GM12878 (cell line): ENCODE results near the gene IL3RA. TPM values are rescaled to one million over a fixed set of nuclear protein-coding genes. Genes with fewer than 3 reads are reported as not detected.
A peak's percentile ranks its signal among the peaks of the same experiment; 100 is the strongest.

Source experiments
- ATAC-seq: fragments of 200-7000 bp; cut with Tn5 transposase; 3 replicates; pipeline ENCODE4 v1.9.1; 2020; ENCODE audit warnings: mild to moderate bottlenecking, moderate library complexity
- BruUV-seq: library from RNA; stranded (reverse); fragments of 400-500 nt; replicated peaks from 2 replicates; lab custom pipeline; 2021; lab: Mats Ljungman, UMichigan
- CTCF ChIA-PET: fragments of 300-600 bp; sonication (Branson Sonifier 250); formaldehyde crosslinking; extraction: SDS; loops from one replicate; lab custom pipeline; 2021; ENCODE audit warnings: inconsistent platforms; lab: Yijun Ruan, JAX
- POLR2A ChIA-PET: fragments of 350-600 bp; formaldehyde crosslinking; extraction: SDS; loops from one replicate; lab custom pipeline; 2021; ENCODE audit warnings: inconsistent platforms; lab: Charles Lee
- RAD21 ChIA-PET: fragments of 300-600 bp; sonication (Branson Sonifier 250); formaldehyde crosslinking; loops from one replicate; lab custom pipeline; 2023; ENCODE audit warnings: antibody characterized with exemption; ENCODE audit not compliant: unreplicated experiment; lab: Charles Lee
- SMC1A ChIA-PET: fragments of 300-600 bp; sonication (Branson Sonifier 250); formaldehyde crosslinking; loops from one replicate; lab custom pipeline; 2023; ENCODE audit not compliant: unreplicated experiment, uncharacterized antibody; lab: Charles Lee
- DNase-seq: peaks from one replicate; pipeline ENCODE4 v3.0.0-alpha.2; 2011; ENCODE audit warnings: low read depth, low spot score
- FAIRE-seq: peaks from 3 replicates; lab custom pipeline; 2011; peaks lifted over from hg19 to GRCh38; lab: Jason Lieb, UNC
- H2AFZ ChIP-seq: 2 replicates; pipeline ENCODE4 v1.6.0; 2011; ENCODE audit warnings: low read depth, low read length, control low read depth; ENCODE audit not compliant: control insufficient read depth
- H3K27ac ChIP-seq: 2 replicates; pipeline ENCODE4 v1.5.1; 2011; ENCODE audit warnings: control low read depth; ENCODE audit not compliant: control insufficient read depth, insufficient read depth
- H3K27me3 ChIP-seq, 2 experiments: replicated peaks in 1 of 2; 2 replicates each; pipeline versions ENCODE4 v1.6.0 to v1.6.1; 2011; ENCODE audit warnings: low read length in 1 of 2; ENCODE audit not compliant: control insufficient read depth in 2 of 2, insufficient read depth in 2 of 2
- H3K36me3 ChIP-seq, 2 experiments: 2 replicates each; pipeline ENCODE4 v1.5.1; 2011; ENCODE audit warnings: low read length in 1 of 2; ENCODE audit not compliant: control insufficient read depth in 2 of 2, insufficient read depth in 2 of 2
- H3K4me1 ChIP-seq: 2 replicates; pipeline ENCODE4 v1.6.1; 2011; ENCODE audit warnings: mild to moderate bottlenecking, low read length, moderate library complexity, mixed read lengths; ENCODE audit not compliant: control insufficient read depth, insufficient read depth
- H3K4me2 ChIP-seq: 2 replicates; pipeline ENCODE4 v1.6.0; 2011; ENCODE audit warnings: control low read depth; ENCODE audit not compliant: control insufficient read depth, insufficient read depth
- H3K4me3 ChIP-seq: fragments of 200-600 bp; sonication (generic); 2 replicates; pipeline ENCODE4 v1.5.1; 2016
- H3K79me2 ChIP-seq: 2 replicates; pipeline ENCODE4 v1.6.0; 2011; ENCODE audit warnings: low read length; ENCODE audit not compliant: control insufficient read depth, insufficient read depth
- H3K9ac ChIP-seq: 2 replicates; pipeline ENCODE4 v1.8.0; 2011; ENCODE audit warnings: low read length, control low read depth, mixed read lengths; ENCODE audit not compliant: control insufficient read depth, insufficient read depth
- H3K9me3 ChIP-seq: replicated peaks from 3 replicates; pipeline ENCODE4 v1.5.1; 2011; ENCODE audit warnings: mild to moderate bottlenecking, low read length; ENCODE audit not compliant: control insufficient read depth, insufficient read depth
- H4K20me1 ChIP-seq: 2 replicates; pipeline ENCODE4 v1.6.0; 2011; ENCODE audit not compliant: control insufficient read depth, insufficient read depth
- BCL3 ChIP-seq: IDR thresholded peaks from 2 replicates; pipeline ENCODE4 v1.6.1; 2011; ENCODE audit warnings: borderline replicate concordance, low read depth, mild to moderate bottlenecking, moderate library complexity, low read length; ENCODE audit not compliant: insufficient read depth, poor library complexity, severe bottlenecking
- MAX ChIP-seq: IDR thresholded peaks from 2 replicates; pipeline ENCODE4 v1.6.1; 2012; ENCODE audit warnings: low read depth, low read length, improper control_type of control experiment
- NFIC ChIP-seq: IDR thresholded peaks from 2 replicates; pipeline ENCODE4 v1.6.1; 2012; ENCODE audit warnings: low read depth, mild to moderate bottlenecking, inconsistent platforms, low read length, moderate library complexity
- PAX5 ChIP-seq: IDR thresholded peaks from 2 replicates; pipeline ENCODE4 v1.6.1; 2011; ENCODE audit warnings: low read depth, low read length, borderline replicate concordance
- POLR2A ChIP-seq: IDR thresholded peaks from 2 replicates; pipeline ENCODE4 v1.6.1; 2011; ENCODE audit warnings: low read depth, mild to moderate bottlenecking, low read length
- RAD51 ChIP-seq: fragments of 450-650 bp; IDR thresholded peaks from 2 replicates; pipeline ENCODE4 v1.6.1; 2016; ENCODE audit warnings: moderate library complexity, mild to moderate bottlenecking, inconsistent platforms
- RELB ChIP-seq: fragments of 450-650 bp; IDR thresholded peaks from 2 replicates; pipeline ENCODE4 v1.6.1; 2017; ENCODE audit warnings: low read depth, mild to moderate bottlenecking, moderate library complexity
- SMAD1 ChIP-seq: fragments of 450-650 bp; IDR thresholded peaks from 2 replicates; pipeline ENCODE4 v1.6.1; 2018; ENCODE audit warnings: mild to moderate bottlenecking, low read depth; ENCODE audit not compliant: partially characterized antibody
- SMARCA5 ChIP-seq: fragments of 450-650 bp; IDR thresholded peaks from 2 replicates; pipeline ENCODE4 v1.6.1; 2017; ENCODE audit warnings: mild to moderate bottlenecking
- STAT1 ChIP-seq: fragments of 450-650 bp; conservative IDR thresholded peaks from 2 replicates; pipeline ENCODE4 v1.6.1; 2014; ENCODE audit warnings: antibody characterized with exemption, mild to moderate bottlenecking
- TCF12 ChIP-seq: IDR thresholded peaks from 2 replicates; pipeline ENCODE4 v1.6.1; 2011; ENCODE audit warnings: low read depth, mild to moderate bottlenecking, low read length
- USF2 ChIP-seq: IDR thresholded peaks from 2 replicates; pipeline ENCODE4 v1.6.1; 2011; ENCODE audit warnings: low read depth, low read length, improper control_type of control experiment, borderline replicate concordance
- ZBTB4 ChIP-seq: fragments of 450-650 bp; formaldehyde crosslinking; IDR thresholded peaks from 2 replicates; pipeline ENCODE4 v1.4.0; 2022; ENCODE audit warnings: mild to moderate bottlenecking, moderate library complexity
- WGBS: methylation state at CpG from one replicate; pipeline ENCODE4 v1.1.6; 2016; ENCODE audit warnings: low lambda C conversion rate; ENCODE audit not compliant: insufficient replicate concordance, insufficient coverage; ENCODE audit errors: missing lambda C conversion rate; 5-methylcytosine and 5-hydroxymethylcytosine counted together
- in situ Hi-C: fragments of 300-500 bp; cut with MboI; formaldehyde crosslinking; loops from 9 replicates; pipeline ENCODE4 v1.14.3; 2018; ENCODE audit warnings: mixed read lengths
- intact Hi-C: fragments of 100-400 bp; cut with micrococcal nuclease; formaldehyde crosslinking; loops from one replicate; pipeline ENCODE4 v1.14.2; 2022; ENCODE audit not compliant: unreplicated experiment
- polyA plus RNA-seq, 11 experiments: library from polyadenylated mRNA; depleted of rRNA in 4 of 11; unstranded in 6 of 11; stranded (reverse) in 5 of 11; fragments of >200 nt; fragmentation: Nextera tagmentation in 4 of 11; fragmentation: Illumina TruSeq in 1 of 11; extraction: Ambion mirVana in 4 of 11; extraction: Trizol in 1 of 11; gene quantifications; 1 replicate in 1 of 11; 2 replicates in 10 of 11; pipeline versions ENCODE4 v1.2.1 to v1.2.3, GENCODE V29; 2011 to 2016; ENCODE audit warnings: inconsistent platforms in 2 of 11, missing spikeins in 2 of 11, low read depth in 1 of 11
- total RNA-seq, 4 experiments: library from RNA; depleted of rRNA in 3 of 4; stranded (reverse); fragments of >200 nt in 3 of 4; fragmentation: Illumina TruSeq in 1 of 4; extraction: Trizol in 1 of 4; gene quantifications; 2 replicates each; pipeline versions ENCODE4 v1.2.1 to v1.2.3, GENCODE V29; 2013 to 2021

IL3RA gene
- total and polyA plus RNA-seq, 10 of the 15 experiments (the other 5 are each of a cell fraction or from before 2014, with no cell fraction given), result 2.1 to 31.1 (median 17.9) TPM

- CTCF ChIA-PET, result no interaction called here
- no peaks in the 10 kb centered on the region for H3K27me3 ChIP-seq
- peak within 1 kb of the TSS; percentile 94 for H3K4me3 ChIP-seq
- peaks cover 75% of the 10 kb centered on the region for H3K79me2 ChIP-seq
- RAD21 ChIA-PET, result no interaction called here
- peak within 1 kb of the TSS; percentile 99 for H3K9ac ChIP-seq
- in situ Hi-C loops (no loop called here), intact Hi-C loops (loop anchor here (1.0 to 2.0 kb wide), 3 partner anchors 60 to 145 kb away; partner anchors contain the start of gene ASMTL)
- no TSS peak for BruUV-seq
- H3K36me3 ChIP-seq, result peaks cover 22 to 33% of the 10 kb centered on the region in 2 experiments; a peak in 3 of 4 replicates
- H2AFZ ChIP-seq, result peak within 1 kb of the TSS; percentile 55
- peak within 1 kb of the TSS; percentile 99 for H3K27ac ChIP-seq
- FAIRE-seq (peak; percentile 98), ATAC-seq (peak; percentile 95), DNase-seq (peak; percentile 88)
- SMC1A ChIA-PET, result no interaction called here
- H3K4me2 ChIP-seq, result peak within 1 kb of the TSS; percentile 87
- 1% methylated on average over 63 of the region's 90 CpGs for WGBS
- no peaks in the 10 kb centered on the region for H3K9me3 ChIP-seq
- H4K20me1 ChIP-seq, result peaks cover 19% of the 10 kb centered on the region; the same call in 1 of the 2 replicates
- H3K4me1 ChIP-seq, result peaks cover 10% of the 10 kb centered on the region
- POLR2A ChIA-PET, result no interaction called here
- TF ChIP-seq TCF12 (peak; percentile 12; the same call in 1 of the 2 replicates), RAD51 (peak; percentile 96), MAX (peak; percentile 95), BCL3 (peak; percentile 47), USF2 (peak; percentile 95), SMAD1 (peak; percentile 44), POLR2A (peak; percentile 97), PAX5 (0 out of 2 replicates have a peak, but pooled peaks have one; percentile 5), SMARCA5 (peak; percentile 94), STAT1 (0 out of 2 replicates have a peak, but pooled peaks have one; percentile 80), ZBTB4 (CRISPR knock-in tag) (peak; percentile 91), RELB (no peak; the same call in 1 of the 2 replicates), NFIC (no peak)
Observed at GRCh38 chrX:1391707-1392375, 55.3 kb downstream of the IL3RA start, which contains the start of gene SLC25A6. SLC25A6 (minus strand) TSS chrX:1392113; CDS start chrX:1392009, 104 bp downstream.
